ENCODE data around the gene ATP6V0A1. TPM values are rescaled to one million over a fixed set of nuclear protein-coding genes. Genes with fewer than 3 reads are reported as not detected.
"Not testable (repeated sequence)": the region's sequence is repeated elsewhere in the genome, so short reads cannot be mapped to it uniquely, and the experiment has no call there.

The ATP6V0A1 gene
- 10 to 100 TPM; 69.6 to 70.1 TPM for total RNA-seq
- long read RNA-seq, donor 1, full-length matches to known transcripts: 5 of 8 reads
- long read RNA-seq, donor 1, partial matches to known transcripts: 2 of 8 reads
- long read RNA-seq, donor 1, other reads (novel, unspliced or antisense): 1 of 8 reads
- long read RNA-seq, donor 2, full-length matches to known transcripts: 11 of 19 reads
- long read RNA-seq, donor 2, partial matches to known transcripts: 2 of 19 reads
- long read RNA-seq, donor 2, other reads (novel, unspliced or antisense): 6 of 19 reads

- peak; percentile 98 for DNase-seq (ENCODE audit: low spot score)
- intact Hi-C loops (cut with DNase I): no loop called here
Measured at GRCh38 chr17:42458497-42459255, at the start of gene ATP6V0A1. Gene ATP6V0A1, plus strand, starts transcription at chr17:42458878. Its CDS starts 2,017 bp downstream, at chr17:42460895.

GRCh38 chr17:42409523-42410318 lies 49.0 kb upstream of the ATP6V0A1 start:
- intact Hi-C loops (cut with DNase I): loop anchor here in 1 of 2 donors (10.0 kb wide), 1 partner anchor 85 kb away; no protein-coding TSS in a partner anchor
- DNase-seq (ENCODE audit: low spot score): peak; percentile 91

DNA sequence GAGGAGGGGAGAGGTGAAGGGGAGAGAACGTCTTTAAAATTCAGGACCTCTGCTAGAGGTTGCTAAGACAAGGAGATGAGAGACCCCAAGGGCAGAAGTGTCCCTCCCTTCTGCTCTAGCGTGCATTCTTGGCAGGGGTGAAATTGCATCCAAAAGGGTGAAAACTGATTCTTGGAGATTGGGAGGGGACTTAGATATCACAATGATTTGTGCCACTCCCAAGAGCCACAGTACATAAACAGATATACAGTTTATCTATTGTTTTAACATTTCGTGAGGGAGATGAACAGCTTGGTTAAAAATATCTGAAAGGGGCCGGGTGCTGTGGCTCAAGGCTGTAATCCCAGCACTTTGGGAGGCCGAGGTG lies 48.4 kb upstream of the ATP6V0A1 start:
- no peak for DNase-seq (ENCODE audit: low spot score)
- intact Hi-C loops (cut with DNase I): no loop called here

GRCh38 chr17:42411361-42411760 lies 47.3 kb upstream of the ATP6V0A1 start:
- DNase-seq (ENCODE audit: low spot score): peak; percentile 36
- intact Hi-C loops (cut with DNase I): no loop called here

DNA sequence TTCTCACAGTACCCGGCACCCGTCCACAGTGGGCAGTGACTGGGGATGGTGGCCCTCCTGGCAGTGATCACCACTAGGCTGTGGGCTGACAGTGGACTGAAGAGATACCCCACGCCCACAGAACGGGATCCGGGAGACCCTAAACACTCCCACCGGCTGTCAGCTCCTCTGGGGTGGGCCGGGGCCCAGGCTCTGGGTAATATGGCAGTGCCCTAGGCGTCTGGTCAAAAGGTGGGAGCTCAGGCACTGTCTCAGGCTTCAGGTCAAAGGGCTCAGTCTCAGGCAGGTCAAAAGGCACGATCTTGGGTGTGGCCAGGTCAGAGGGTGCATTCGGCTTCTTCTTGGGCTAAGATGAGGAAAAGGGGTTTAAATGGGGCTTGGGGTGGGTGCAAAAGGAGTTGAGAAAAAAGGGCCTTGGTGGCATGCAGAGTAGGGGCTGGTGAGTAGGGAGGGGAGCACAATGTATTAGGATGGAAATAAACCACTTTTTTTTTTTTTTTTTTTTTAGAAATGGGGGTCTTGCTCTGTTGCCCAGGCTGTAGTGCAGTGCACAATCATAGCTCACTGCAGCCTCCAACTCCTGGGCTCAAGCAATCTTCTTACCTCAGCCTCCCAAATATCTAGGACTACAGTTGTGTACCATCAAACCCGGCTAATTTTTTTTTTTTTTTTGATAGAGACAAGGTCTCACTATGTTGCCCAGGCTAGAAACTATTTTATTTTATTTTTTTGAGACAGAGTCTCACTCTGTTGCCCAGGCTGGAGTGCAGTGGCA lies 46.6 kb upstream of the ATP6V0A1 start:
- peak; percentile 63 for DNase-seq (ENCODE audit: low spot score)
- intact Hi-C loops (cut with DNase I): no loop called here

DNA sequence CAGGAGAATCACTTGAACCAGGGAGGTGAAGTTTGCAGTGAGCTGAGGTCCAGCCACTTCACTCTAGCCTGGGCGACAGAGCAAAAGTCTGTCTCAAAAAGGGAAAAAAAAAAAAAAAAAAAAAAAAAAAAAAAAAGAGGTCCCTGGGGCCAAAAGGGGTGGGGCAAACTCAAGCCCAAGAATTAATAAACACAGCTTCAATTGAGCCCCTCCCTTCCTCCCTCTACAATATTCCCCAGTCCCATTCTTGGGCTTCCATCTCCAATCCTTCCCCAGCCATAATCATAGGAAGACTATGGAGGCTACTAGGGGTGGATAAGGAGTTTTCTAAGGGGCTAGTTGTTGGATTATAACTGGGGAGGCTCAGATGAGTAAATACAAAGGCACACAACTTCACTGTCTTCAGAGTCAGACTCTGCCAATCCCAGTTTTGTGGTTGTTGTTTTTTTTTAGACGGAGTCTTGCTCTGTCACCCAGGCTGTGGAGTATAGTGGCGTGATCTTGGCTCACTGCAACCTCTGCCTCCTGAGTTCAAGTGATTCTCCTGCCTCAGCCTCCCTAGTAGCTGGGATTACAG lies 45.1 kb upstream of the ATP6V0A1 start:
- peak; percentile 3 for DNase-seq (ENCODE audit: low spot score)

DNA sequence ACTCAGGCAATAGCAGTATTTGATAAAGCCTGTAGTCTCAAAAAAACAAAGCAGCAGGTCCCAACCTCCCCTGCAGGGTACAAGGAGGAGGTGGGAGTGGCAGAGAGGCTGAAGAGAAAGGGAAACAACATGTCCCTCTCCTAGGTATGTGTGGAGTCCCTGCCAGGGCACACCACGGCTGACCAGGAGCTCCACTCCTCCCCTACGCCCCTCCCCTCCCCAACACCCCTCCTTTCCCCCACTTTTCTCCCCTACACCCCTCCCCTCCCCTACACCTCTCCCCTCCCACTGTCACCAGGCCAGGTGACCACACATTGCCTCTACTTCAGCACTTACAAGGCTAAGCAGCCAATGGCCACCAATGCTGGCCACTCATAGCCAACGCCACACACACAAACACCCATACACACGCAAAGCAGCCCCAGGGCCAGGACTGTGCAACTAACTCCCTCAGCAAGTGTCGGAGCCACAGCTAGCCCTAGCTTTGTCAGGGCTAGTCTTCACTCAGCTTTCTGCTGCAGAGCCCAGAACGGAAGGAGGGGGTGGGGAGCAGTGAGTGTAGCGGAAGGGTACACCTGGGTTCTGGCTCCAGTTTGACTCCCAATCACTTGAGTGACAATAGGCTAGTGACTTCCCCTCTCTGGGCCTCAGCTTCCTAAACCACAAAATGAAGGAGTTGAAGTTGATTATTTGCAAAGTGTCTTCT lies 43.8 kb upstream of the ATP6V0A1 start:
- no peak for DNase-seq (ENCODE audit: low spot score)
- intact Hi-C loops (cut with DNase I): no loop called here

More for the DNA sequence above, 45.1 kb upstream of the ATP6V0A1 start:
- intact Hi-C loops (cut with DNase I): no loop called here

DNA sequence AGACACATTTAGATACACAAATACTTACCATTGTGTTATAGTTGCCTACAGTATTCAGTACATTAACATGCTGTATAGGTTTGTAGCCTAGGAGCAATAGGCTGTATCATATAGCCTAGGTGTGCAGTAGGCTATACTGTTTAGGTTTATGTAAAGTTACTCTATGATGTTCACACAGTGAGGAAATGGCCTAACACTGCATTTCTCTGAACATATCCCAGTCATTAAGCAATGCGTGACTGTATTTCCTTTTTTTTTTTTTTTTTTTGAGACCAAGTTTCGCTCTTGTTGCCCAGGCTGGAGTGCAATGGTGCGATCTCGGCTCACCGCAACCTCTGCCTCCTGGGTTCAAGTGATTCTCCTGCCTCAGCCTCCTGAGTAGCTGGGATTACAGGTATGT lies 40.7 kb upstream of the ATP6V0A1 start:
- DNase-seq (ENCODE audit: low spot score); intact Hi-C loops (cut with DNase I): not testable (repeated sequence)

DNA sequence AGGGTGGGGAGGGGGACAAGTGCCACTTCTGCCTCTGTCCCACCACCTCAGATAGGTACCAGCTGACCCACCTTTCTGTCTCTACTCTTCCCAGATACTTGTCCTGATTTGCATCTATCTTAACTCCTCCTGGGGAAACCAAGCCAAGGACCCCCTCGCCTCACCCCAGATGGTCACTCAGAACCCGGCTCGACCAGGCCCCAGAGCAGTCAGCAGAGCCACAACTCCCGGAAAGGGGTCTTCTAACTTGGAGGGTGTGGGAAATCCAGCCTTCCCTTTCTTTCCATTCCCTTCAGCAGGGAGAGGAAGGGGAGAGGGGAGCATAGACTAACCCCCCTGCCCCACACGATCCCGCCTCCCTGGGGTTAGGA lies 37.6 kb upstream of the ATP6V0A1 start:
- intact Hi-C loops (cut with DNase I): loop anchor here in 1 of 2 donors (5.0 kb wide), 1 partner anchor 101 kb away; no protein-coding TSS in a partner anchor
- no peak for DNase-seq (ENCODE audit: low spot score)

- intact Hi-C loops (cut with DNase I): loop anchor here in 1 of 2 donors (5.0 kb wide), 1 partner anchor 101 kb away; no protein-coding TSS in a partner anchor
- no peak for DNase-seq (ENCODE audit: low spot score)
Measured at GRCh38 chr17:42421507-42422338, 37.0 kb upstream of the ATP6V0A1 start.

- intact Hi-C loops (cut with DNase I): loop anchor here in 1 of 2 donors (5.0 kb wide), 1 partner anchor 100 kb away; no protein-coding TSS in a partner anchor
- no peak for DNase-seq (ENCODE audit: low spot score)
Measured at GRCh38 chr17:42422412-42422957, 36.2 kb upstream of the ATP6V0A1 start.

DNA sequence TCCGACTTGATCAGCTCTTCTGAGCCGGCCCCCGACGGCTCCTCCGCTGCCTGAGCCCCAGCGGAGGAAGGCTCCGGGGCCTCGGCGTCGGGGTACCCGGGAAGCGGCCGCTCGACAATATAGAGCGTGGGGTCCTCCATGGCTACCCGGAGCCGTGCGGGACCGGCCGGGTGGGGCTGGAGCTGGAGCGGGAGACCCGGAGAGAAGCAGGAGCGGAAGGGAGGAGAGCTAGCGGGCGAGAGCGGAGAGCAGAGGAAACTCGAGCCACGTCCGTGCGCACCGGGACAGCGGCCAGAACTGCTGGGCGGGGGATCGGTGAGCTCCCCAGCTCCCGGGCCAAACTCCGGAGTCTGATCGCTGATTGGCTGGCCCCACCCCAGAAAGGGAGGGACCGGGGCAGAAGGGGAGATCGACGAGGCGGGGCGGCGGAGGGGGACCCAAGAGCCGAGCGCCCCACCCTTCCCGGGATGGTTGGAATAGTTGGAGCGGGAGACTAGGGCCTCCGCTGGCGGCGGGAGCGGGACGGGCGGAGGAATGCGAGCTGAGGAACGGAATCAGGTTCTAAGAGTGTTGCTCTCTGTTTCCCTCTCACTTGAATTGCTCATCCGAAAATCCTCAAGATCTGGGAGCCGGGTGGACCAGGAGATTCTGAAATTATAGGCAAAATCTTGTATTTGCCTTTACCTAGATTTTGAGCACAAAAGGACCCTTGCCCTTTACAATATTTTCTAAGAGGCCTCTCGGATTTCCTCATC lies 35.5 kb upstream of the ATP6V0A1 start, which contains the start of gene CAVIN1:
Gene CAVIN1 (minus strand): TSS at position 299 of the 755 bp plus-strand sequence. CDS start 159 bp downstream, at position 140.
- peak; percentile 99 for DNase-seq (ENCODE audit: low spot score)
- intact Hi-C loops (cut with DNase I): loop anchor here in 1 of 2 donors (5.0 kb wide), 1 partner anchor 99 kb away; no protein-coding TSS in a partner anchor

DNA sequence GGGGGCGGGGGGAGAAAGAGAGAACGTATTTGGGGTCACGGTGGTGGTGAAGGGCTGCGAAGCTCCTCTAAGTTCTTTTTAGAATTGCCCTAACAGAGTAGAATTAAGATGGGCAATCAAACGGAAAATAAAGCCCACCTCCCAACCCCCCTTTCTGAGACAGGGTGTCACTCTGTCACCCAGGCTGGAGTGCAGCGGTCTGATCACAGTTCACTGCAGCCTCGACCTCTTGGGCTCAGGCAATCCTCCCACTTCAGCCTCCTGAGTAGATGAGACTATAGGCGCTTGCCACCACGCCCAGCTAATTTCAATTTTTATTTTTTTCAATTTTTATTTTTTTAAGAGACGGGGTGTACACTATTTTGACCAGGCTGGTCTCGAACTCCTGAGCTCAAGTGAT lies 34.9 kb upstream of the ATP6V0A1 start:
- intact Hi-C loops (cut with DNase I): loop anchor here in 1 of 2 donors (5.0 kb wide), 1 partner anchor 99 kb away; no protein-coding TSS in a partner anchor
- no peak for DNase-seq (ENCODE audit: low spot score)

DNA sequence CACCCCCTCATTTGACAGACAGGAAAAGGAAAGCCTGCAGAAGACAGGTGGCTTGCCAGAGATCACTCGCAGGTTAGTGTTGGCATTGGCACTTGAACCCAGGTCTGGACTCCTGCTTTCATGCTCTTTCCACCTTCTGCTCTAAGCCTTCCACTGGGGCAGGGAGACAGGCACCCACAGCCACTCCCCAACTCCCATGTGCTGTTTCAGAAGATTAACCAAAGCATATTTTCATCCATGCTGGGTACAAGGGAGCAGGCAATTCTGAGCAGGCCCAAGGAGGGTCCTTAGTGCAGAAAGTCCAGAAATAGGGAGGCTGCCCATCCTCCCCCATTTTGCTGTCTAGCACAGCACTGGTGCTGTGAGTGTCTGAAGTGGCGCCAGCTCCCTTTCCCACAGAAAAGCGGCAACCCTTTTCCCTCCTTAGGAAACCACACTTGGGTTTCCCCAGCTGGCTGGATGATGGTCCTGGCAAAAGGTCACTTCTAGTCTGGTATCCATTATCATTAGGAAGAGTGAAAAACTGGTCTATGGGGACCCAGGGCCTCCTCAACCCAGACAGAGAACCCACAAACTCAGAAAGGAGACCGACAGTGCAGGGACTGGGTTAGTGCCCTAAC lies 33.6 kb upstream of the ATP6V0A1 start:
- intact Hi-C loops (cut with DNase I): loop anchor here in 1 of 2 donors (5.0 kb wide), 1 partner anchor 97 kb away; no protein-coding TSS in a partner anchor
- DNase-seq (ENCODE audit: low spot score): peak; percentile 48

Measured in posterior vena cava (tissue), 2 donors.